OCI-LY3 (cell line): ENCODE data around the gene P2RX1.

Experiments used
- H2AFZ ChIP-seq: fragments of 200-600, 300-600 bp; shearing (Covaris generic); 2 replicates; pipeline ENCODE4 v1.6.0; 2014; ENCODE audit warnings: antibody characterized with exemption, low read depth, low read length
- H3K27ac ChIP-seq: fragments of 200-600, 300-600 bp; sonication (generic); 2 replicates; pipeline ENCODE4 v1.5.1; 2014; ENCODE audit warnings: mild to moderate bottlenecking, low read length, moderate library complexity, mixed read lengths
- H3K27me3 ChIP-seq: fragments of 200-600, 300-600 bp; sonication (generic); 2 replicates; pipeline ENCODE4 v1.6.1; 2014; ENCODE audit warnings: low read depth, low read length, mixed read lengths
- H3K36me3 ChIP-seq: fragments of 200-600, 300-600 bp; sonication (generic); replicated peaks from 2 replicates; pipeline ENCODE3; 2014; ENCODE audit warnings: low read depth, low read length, mixed read lengths
- H3K4me1 ChIP-seq: fragments of 300-600, 200-600 bp; sonication (generic); 2 replicates; pipeline ENCODE4 v1.6.1; 2014; ENCODE audit warnings: low read length, mixed read lengths
- H3K4me2 ChIP-seq: fragments of 200-600, 300-600 bp; sonication (generic); 2 replicates; pipeline ENCODE4 v1.6.1; 2014; ENCODE audit warnings: low read length, mixed read lengths
- H3K4me3 ChIP-seq: fragments of 300-600, 200-600 bp; sonication (generic); 2 replicates; pipeline ENCODE4 v1.5.1; 2014; ENCODE audit warnings: antibody characterized with exemption, mild to moderate bottlenecking, low read length, moderate library complexity
- H3K79me2 ChIP-seq: fragments of 300-600, 200-600 bp; shearing (Covaris generic); 2 replicates; pipeline ENCODE4 v1.6.1; 2014; ENCODE audit warnings: mild to moderate bottlenecking, low read length, mixed read lengths
- H3K9ac ChIP-seq: fragments of 300-600, 200-600 bp; shearing (Covaris generic); 2 replicates; pipeline ENCODE4 v1.6.0; 2014; ENCODE audit warnings: mild to moderate bottlenecking, low read length, moderate library complexity
- H3K9me3 ChIP-seq: fragments of 200-600, 300-600 bp; shearing (Covaris generic); 2 replicates; pipeline ENCODE4 v1.6.1; 2014; ENCODE audit warnings: low read length, mixed read lengths; ENCODE audit not compliant: insufficient read depth
- H4K20me1 ChIP-seq: fragments of 200-600, 300-600 bp; sonication (generic); 2 replicates; pipeline ENCODE4 v1.6.1; 2016; ENCODE audit warnings: low read length, mixed read lengths; ENCODE audit not compliant: insufficient read depth
- CTCF ChIP-seq: fragments of 200-600, 300-600 bp; sonication (generic); IDR thresholded peaks from 2 replicates; pipeline ENCODE4 v1.5.1; 2014; ENCODE audit warnings: antibody characterized with exemption, low read length, low read depth
- EZH2phosphoT487 ChIP-seq: fragments of 200-600 bp; shearing (Covaris generic); IDR thresholded peaks from 2 replicates; pipeline ENCODE4 v1.6.1; 2018; ENCODE audit warnings: antibody characterized with exemption, mixed run types, low read depth

Gene P2RX1

GRCh38 chr17:3960764-3961163 is 44.5 kb upstream of the P2RX1 start:
- Histone ChIP-seq H2AFZ (no peak overlapping the region), H4K20me1 (peaks cover 61% of the 10 kb centered on the region), H3K4me1 (peaks cover 50% of the 10 kb centered on the region), H3K27ac (no peak overlapping the region), H3K4me2 (peak overlapping the region; percentile 96; the same call in 1 of the 2 replicates), H3K79me2 (peaks cover 64% of the 10 kb centered on the region), H3K4me3 (no peak overlapping the region), H3K27me3 (no peaks in the 10 kb centered on the region), H3K9ac (no peak overlapping the region), H3K36me3 (peaks cover 13% of the 10 kb centered on the region), H3K9me3 (no peaks in the 10 kb centered on the region)
- no peak for TF ChIP-seq EZH2phosphoT487
- no peak for TF ChIP-seq CTCF

GRCh38 chr17:3959921-3960601 is 43.8 kb upstream of the P2RX1 start:
- TF ChIP-seq CTCF (no peak), EZH2phosphoT487 (no peak)
- Histone ChIP-seq H3K27ac (no peak overlapping the region), H3K27me3 (no peaks in the 10 kb centered on the region), H3K9ac (no peak overlapping the region), H3K9me3 (no peaks in the 10 kb centered on the region), H3K36me3 (peaks cover 13% of the 10 kb centered on the region), H3K4me1 (peaks cover 52% of the 10 kb centered on the region), H3K4me2 (no peak overlapping the region), H3K79me2 (peaks cover 64% of the 10 kb centered on the region), H2AFZ (no peak overlapping the region), H3K4me3 (no peak overlapping the region), H4K20me1 (peaks cover 61% of the 10 kb centered on the region)

- H3K36me3 ChIP-seq, result peaks cover 13% of the 10 kb centered on the region
- H3K27me3 ChIP-seq, result no peaks in the 10 kb centered on the region
- no peak overlapping the region for H3K9ac ChIP-seq
- TF ChIP-seq EZH2phosphoT487 (no peak), CTCF (no peak)
- peaks cover 64% of the 10 kb centered on the region for H3K79me2 ChIP-seq
- no peak overlapping the region for H3K4me2 ChIP-seq
- peaks cover 52% of the 10 kb centered on the region for H3K4me1 ChIP-seq
- H4K20me1 ChIP-seq, result peaks cover 61% of the 10 kb centered on the region
- no peak overlapping the region for H2AFZ ChIP-seq
- no peak overlapping the region for H3K27ac ChIP-seq
- H3K9me3 ChIP-seq, result no peaks in the 10 kb centered on the region
- H3K4me3 ChIP-seq, result no peak overlapping the region
Measured at GRCh38 chr17:3959295-3959899, 43.1 kb upstream of the P2RX1 start.

DNA sequence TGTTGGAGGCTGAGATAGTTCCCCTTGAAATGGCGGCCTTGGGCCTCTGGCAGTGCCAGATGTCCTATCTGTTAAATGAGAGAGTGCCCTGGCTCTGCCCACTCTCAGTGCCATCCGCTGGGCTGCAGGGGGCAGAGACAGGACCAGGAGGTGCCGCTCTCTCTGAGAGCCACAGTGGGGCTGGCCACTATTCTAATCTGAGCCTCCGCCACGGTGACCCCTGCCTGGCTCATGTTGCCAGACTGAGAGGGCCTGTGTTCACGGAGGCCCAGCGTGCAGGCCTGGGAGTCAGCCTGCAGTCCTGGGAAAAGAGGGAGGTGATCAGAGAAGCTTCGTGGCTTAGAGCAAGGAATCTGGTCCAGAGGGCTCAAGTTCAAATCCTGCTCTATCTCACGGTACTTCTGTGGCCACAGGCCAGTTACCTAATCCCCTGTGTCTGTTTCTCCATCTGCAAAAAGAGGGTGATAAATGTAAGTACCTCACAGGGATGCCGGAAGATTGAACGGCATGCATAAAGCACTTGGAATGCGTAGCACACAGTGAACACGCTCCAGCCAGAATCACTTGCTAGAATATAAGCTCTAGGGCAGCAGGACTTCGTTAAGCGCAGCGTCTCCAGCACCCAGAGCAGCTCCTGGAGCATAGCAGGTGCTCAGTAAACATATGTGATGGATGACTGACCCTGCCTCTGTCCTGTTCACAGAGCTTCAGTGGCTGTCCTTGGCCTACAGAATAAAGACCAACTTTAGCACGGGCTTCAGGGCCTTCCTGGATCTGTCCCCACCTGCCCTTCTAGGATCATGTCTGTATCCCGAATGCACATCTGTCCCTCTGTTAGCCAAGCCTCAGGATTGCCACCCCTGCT is 41.7 kb upstream of the P2RX1 start:
- Histone ChIP-seq H3K36me3 (peaks cover 13% of the 10 kb centered on the region), H3K4me1 (peaks cover 49% of the 10 kb centered on the region), H4K20me1 (peaks cover 60% of the 10 kb centered on the region), H3K9me3 (no peaks in the 10 kb centered on the region), H3K27me3 (no peaks in the 10 kb centered on the region), H3K4me2 (0 out of 2 replicates have a peak overlapping the region, but pooled peaks have one; percentile 44), H3K27ac (no peak overlapping the region), H3K9ac (no peak overlapping the region), H3K79me2 (peaks cover 52% of the 10 kb centered on the region), H2AFZ (no peak overlapping the region), H3K4me3 (no peak overlapping the region)
- TF ChIP-seq CTCF, result no peak
- no peak for TF ChIP-seq EZH2phosphoT487
